ENCODE results near the gene ATP11B.

The ATP11B gene

DNA sequence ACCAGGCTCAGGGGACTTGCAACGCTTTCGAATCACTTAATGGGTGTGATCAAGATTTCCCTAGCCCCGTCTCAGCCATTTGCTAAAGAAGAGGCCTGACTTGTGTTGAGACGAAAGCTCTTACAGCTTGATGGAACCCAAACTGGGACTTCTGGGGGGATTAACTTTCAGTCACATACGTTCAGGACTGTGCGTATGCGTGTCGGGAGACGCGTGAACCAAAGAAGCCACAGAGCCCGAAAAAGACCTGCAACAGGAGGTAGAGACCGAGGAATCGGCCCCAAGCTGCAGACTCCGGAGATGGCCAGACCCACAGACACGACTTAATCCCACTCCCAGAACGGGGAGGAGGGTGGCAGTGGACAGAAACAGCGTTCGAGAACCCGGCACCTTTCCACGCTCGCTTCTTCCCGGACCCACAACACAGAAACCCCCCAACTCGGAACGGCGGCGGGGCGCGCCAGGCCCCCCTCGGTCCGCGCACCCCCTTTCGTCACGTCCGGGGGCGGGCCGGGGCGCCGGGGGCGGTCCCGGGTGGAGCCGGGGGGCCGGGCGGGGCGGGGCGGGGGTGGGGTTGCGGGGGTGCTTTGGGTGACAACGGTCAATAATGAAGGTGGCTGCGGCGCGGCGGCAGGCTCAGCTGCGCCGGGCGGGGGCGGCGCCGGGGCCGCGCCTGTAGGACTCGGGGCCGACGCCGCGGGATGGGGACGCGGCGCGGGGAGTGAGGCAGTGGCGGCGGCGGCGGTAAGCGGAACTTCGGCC lies at the start of gene ATP11B:
TSS of gene ATP11B (plus strand) at position 604 of the 762 bp plus-strand sequence. CDS start 256 bp downstream, outside the sequence.
- ATAC-seq, result peak; percentile 70 to 72

DNA sequence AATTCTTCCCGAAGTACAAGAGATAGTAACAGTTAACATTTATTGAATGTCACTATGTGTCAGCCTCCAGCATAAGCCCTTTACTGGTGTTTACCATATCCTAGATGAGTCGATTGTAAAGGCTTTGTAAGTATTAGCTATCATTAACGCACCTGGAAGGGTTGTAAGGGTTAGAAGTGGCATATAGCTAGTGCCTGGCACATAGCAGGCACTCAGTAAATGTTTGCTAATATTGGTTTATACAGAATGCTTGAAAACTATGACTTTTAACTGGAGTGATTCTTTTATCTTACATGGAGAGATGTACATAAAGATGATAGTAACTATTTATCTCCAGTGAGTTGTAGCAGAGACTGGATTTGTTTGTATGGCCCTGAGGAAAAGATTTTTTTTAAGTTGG lies 46.3 kb upstream of the ATP11B start:
- ATAC-seq, result no peak

DNA sequence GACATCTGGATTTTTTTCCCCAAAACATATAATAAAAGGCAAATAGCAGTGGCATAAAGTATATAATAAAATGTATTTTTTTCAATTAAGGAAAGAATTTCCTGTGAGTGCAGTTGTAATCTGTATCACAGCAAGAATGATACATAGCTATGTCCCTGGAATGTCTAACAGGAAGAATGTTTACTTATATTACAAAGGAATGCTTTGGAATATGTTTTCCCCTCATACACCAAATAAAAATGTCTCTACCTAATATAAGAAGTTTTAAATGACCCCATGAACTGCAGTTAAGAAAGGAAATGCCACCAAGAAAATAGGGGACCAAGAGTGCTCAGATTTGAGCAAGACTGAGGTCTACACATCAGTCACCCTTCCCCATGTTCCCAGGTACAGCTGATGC lies 38.0 kb upstream of the ATP11B start:
- ATAC-seq, result no peak

DNA sequence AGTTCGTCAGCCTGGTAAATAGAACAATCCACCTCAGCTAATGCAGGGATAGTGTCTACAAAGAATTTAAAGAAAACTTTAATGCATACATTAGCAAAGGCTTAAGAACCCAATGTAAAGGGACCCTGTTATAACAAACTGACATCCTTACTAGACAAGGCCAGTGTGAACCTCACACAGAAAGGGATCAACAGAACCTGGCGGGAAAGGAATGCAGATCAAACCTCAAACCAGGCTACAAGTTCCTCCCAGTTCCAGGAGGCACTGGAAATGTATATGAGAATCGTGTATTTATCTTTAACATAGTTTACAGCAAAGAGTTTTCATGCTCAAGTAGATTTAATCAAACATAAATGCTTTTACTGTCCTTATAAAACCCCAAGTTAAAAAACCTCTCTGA lies 37.6 kb upstream of the ATP11B start:
- ATAC-seq, result no peak

DNA sequence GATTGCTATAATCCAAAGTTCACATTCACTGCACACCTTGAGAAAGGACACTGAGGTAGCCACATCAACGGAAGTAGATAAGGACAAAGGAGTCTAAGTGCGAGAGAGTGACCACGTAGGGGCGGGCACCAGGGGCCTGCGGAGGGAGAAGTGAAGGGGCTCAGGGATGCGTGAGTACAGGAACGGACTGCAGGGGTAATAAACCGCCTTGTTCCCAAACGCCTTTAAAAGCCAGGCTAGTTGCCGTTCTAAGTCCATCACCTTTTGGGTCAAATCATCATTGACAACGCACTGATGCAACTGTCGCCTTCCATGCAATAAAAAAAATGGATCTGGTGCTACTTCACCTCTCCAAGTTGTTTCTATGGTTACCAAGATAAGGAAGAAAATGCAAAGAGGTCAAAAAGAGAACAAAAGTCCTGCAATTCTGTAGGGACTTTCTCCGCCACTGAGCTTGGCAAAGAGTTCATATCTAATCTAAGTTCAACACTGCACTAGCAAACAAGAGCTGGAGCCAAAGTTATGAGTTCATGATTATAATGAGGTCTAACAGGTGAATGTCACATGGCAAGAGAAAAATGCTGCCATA lies 32.6 kb upstream of the ATP11B start:
- no peak for ATAC-seq

DNA sequence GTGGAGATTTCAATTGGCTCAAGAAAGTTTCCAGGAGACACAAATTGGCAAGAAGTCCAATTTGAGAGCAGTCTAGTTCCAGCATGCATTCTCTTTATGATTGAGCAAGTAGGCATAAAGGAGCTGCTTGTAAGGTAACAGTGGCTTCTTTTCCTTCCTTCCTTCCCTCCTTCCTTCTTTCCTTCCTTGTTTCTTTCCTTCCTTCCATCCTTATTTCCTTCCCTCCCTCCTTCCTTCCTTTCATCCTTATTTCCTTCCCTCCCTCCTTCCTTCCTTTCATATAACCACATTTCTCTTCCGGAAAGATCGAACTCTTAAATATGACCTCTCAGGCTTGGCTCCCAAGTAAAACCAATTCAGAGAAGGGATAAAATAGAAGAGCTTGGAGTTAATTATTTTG lies 29.4 kb upstream of the ATP11B start:
- no peak for ATAC-seq

DNA sequence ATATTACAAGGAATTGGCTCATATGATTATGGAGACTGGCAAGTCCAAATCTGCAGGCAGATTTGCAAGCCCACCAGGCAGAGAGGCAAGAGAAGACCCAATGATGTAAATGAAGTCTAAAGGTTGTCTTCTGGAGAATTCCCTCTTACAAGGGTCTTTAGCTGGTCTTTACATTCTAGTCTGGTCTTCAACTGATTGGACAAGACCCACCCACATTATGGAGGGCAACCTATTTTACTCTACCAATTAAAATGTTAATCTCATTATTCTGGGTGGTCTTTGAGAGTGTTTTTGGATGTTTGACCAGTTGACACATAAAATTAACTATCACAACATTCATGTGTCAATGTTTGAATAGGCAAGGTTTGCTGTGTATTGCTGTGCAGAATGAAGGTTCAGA lies 28.0 kb upstream of the ATP11B start:
- no peak for ATAC-seq

DNA sequence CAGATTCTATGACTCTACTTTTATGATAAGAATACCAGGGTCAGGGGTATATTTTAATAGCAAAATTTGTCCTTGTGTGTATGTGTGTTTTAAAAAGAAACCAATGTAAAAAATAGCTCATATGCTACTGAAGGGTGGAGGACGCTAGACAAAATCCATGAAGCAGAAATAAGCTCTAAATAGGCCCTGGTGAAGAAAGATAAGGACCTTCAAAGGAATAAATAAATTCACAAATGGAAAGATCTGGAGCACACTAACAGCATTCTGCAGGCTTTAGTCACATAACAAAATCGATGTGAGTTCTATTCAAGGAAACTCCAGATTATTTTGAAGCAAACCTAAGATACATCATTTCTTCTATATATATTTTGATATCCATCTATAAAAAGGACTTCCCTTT lies 27.2 kb upstream of the ATP11B start:
- no peak for ATAC-seq

DNA sequence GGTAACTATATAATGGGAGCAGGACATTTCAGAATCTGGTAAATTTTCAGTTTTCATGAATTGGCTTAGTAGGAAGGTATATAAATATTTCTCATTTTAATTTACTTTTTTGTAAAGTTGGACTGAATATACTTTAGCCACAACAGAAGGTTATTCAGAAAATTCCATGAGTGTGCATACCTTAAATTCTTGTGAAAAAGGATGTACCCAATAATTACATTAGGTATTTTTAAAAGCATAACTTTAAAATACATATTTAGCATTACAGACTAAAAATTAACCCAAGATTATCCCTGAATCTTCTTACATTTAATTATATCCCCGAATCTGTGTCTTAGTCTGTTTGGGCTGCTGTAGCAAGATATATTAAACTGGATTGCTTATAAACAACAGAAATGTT lies 24.9 kb upstream of the ATP11B start:
- no peak for ATAC-seq

DNA sequence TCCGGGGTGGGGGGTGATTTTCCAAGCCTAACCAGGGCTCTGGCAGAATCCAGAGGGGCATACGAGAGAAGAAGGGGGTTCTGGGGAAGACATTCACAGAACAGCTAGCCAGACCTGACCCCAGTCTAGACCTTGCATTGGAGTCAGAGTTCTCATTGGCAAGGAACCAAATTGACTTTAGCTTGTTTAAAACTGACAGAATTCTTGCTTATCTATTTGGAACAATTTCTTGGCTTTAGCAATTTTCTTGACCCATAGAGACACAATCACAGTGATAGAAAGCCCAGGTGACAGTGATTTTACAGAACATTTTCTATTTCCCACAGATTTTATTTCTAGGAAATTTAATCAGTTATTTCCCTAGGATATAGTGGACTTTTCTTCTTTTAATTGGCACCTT lies 23.6 kb upstream of the ATP11B start:
- ATAC-seq, result no peak

DNA sequence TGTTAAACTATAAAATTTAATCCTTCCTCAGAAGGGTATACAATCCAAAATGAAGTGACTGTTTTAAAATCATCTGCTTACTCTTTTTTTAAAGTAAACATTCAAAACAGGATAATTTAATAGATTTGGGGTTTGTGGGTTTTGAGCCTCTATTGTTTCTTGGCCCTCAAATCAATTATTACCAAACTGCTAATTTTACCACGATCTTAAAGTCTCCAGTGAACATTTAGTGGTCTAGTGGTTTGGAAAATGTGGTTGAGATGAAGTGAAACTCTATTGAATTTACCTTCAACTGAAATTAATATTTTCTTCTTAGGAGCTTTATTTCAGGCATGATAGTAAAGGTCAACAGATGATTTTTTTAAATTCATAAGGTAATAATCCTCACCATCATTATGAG lies 11.2 kb upstream of the ATP11B start:
- ATAC-seq, result no peak

DNA sequence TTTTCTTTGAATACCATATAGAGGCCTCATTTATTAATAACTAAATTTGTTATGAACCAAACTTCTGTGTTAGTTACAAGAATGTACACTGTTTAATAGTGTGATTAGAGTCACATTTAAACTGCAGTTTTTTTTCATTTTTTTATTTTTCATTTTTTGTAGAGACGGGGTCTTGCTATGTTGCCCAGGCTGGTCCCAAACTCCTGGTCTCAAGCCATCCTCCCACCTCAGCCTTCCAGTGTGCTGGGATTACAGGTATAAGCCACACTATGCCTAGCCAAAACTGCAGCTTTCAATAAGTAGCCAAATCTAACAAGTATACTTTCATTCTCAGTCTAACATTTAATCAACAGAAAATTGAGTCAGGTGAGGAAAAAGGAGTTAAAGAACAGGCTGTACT lies 10.2 kb upstream of the ATP11B start:
- no peak for ATAC-seq

DNA sequence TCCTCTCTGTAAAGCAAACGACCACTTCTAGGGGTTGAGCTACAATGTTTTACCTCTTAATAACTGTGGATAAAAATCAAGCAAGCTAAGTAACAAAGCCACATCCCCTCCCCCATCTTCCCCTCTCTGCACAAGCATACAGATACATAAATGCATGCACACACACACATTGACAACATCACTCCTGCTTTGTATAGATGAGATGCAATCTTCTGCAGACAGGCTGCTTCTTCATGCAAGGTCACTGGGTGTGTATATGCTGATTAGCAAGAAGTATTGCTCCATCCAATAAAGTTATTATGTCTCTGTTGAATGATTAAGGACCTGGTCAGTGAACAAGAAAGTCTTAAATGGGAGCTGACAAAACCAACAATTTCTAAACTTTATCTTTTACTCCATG lies 8.8 kb upstream of the ATP11B start:
- ATAC-seq, result no peak

DNA sequence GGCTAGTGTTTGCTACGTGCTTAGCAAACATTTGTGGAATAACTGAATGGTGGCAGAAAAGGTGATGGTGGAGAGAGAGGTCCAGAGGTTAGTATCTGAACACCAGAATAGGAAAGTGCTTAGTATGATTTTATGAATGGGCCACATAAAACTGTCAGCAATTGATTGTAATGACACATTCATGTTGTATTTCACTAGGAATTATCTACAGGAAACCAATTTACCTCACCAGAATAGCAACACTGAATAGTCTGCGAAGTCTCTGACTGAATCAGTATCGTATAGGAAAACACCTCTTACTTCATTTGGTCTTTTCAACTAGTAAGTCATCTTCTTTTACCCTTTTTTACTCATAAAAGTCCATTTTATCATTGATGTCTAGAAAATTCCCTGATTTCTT lies 8.2 kb upstream of the ATP11B start:
- ATAC-seq, result no peak

DNA sequence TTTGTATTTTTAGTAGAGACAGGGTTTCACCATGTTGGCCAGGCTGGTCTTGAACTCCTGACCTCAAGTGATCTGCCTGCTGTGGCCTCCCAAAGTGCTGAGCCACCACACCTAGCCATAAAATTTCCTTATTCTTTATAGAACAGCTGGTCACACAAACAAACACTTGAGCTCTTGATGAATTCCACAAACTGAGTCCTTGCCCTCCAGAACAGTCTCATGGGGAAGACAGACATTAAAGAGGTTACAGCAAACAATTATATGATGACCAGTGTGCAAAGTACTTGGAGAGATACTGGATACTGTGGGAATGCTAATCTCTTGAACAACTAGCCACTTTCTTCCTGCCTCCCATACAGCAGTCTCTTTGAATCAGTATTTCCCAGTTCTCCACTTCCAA lies 7.5 kb upstream of the ATP11B start:
- no peak for ATAC-seq

DNA sequence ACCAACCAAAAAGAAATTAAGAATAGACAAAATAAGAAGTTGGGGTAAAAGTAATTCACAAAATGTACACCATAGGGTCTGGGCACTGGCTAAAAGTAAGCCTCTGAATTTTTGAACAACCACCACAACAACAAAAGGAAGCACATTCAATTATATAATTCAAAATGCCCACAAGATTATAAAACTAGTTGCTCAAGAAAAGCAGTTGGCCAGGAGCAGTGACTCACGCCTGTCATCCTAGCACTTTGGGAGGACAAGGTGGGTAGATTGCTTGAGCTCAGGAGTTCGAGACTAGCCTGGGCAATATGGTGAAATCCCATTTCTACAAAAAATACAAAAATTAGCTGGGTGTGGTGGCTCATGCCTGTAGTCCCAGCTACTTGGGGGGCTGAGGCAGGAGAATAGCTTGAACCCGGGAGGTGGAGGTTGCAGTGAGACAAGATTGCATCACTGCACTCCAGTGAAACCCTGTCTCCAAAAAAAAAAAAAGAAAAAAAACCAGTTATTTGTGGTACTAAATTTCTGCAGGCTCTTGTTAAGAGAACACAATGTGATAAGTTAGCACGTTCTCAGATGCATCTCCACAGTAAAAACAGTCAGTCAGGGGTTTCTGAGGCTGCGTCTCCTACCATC lies 6.6 kb upstream of the ATP11B start:
- no peak for ATAC-seq

DNA sequence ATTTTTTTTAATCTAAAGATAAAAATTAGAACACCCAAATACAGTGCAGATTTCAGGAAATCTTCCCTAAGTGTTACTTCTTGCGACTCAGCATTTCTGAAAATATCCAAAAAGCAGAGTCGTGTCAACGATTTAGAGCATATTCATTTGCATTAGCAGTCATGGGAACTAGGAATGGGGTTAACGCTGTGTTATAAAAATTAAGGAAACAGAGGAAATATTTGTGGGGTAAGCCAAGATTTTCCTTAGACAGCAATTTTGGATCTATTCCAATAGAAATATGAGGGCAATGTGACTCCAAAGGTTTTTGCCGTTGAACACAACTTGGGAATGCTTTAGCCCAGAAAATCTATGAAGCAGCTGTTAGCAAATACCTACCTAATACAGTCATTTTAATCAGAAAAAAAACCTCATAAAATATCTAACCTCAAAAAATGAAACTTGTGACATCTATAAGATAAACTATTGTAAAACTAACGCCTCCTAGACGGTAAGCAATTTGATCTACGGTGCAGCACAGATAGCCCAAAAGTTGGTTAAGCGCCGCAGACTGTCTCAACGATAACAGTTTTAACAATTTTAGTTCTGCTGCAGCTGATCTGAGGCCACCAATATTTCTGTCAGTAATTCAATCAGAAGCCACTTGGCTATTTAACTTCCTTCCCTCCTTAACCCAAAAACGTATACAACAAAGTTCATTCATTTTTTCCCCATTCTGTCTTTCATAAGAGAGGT lies 5.8 kb upstream of the ATP11B start:
- no peak for ATAC-seq

DNA sequence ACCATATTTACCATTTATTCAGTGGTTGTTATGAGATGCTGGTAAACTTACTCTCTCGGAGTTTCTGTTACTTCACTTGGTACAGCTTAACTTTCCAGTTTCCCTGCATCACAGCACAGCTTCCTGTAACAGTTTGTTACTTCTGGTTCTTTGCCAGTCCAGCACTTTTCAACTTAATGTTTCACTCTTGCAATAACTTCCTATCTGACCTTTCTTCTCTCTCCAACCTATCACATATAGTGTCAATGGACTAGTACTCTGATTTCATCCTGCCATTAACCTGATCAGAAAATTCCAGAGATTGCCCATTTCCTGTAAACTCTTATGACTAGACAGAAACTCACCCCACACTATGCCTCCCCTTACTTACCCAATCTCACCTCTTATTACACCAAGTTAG lies 3.9 kb upstream of the ATP11B start:
- no peak for ATAC-seq

DNA sequence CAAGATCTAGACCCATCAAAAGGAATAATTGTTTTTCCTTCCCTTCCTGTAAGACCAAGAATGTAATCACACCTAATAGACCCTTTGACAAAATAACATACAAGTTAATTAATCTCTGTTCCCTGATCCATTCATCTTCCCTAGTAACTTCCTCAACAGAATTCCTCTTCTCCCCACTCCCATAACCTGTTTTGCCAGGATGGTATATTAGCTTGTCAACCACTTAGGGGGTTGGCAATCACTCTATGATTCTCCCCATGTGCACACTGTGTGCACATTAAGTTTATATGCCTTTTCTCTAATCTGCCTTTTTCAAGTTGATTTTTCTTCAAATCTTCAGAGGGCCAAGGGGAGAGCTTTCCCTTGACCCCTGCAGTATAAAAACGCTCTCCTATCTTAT lies 2.7 kb upstream of the ATP11B start:
- no peak for ATAC-seq

DNA sequence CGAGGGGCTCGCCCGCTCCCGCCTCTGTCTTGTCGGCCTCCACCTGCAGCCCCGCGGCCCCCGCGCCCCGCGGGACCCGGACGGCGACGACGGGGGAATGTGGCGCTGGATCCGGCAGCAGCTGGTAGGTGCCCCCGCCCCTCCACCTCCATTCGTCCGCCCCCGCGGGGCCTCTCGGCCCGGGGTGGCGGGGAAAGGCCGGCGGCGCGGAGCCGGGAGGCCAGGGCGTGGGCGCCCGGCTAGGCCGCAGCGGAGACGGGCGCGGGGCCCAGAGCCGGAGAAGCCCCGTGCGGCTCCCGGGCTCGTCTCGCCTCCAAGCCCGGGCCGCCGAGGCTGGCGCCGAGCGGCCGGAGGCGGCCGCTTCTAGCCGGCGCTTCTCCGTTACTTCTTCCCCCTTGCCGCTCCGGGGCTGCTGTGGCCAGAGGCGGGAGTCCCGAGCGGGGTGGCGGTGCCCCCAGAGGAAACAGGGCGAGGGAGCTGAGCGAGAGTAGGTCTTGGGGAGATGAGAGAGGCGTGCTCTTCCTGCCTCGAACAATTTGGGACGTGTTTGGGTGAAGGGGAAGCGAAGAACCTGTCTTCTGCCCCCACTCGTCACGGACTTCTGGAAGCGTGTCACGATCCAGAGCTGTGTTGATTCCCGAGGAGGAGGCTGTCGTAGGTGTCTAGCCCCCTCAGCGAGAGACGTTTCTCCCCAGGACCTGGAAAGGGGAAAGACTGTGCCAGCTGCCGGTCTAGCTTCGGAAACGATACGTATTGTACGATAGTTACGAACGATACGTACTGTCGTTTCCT lies 555 bp downstream of the ATP11B start:
- ATAC-seq, result peak; percentile 43 to 46

DNA sequence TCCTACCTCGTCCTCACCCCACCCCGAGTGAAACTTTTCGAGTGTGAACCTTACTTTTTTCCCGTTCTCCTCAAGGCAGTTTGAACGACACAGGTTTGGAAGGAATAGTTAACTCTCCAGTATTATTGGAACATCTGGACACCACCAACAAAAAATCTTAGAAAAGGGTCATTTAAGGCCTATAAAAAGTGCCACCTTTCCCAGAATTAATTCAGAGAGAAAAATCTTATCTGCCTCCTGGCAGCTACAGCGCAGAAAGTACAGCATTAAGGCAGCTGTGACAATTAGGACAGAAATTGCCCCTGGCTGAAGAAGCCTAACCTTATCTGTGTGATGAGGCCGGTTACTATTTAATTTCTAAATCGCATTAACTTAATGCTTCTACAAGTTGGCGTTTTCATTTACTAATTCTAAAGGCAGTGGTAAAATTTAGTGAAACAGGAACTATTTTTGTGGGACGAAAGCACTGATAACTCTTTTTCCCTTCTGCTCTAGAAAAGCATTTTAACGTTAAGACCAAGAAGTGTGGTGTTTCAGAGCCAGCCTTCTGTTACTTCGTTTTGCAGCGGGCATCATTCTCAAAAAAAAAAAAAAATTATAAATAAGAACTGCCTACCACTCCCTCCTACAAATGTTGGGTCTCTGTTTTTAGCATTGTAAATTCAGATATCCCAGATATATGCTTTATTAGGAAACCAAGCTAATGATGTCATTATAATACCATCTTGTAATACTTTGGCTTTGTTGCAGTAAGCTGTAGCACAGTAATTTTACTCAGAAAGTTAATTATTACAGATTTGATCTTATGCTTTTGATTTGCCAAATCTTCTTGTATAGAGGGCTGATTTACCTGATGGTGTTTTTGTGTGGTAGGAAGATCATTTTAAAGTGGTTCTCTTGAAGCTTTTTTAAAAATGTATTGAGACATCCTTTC lies 1.4 kb downstream of the ATP11B start:
- no peak for ATAC-seq

DNA sequence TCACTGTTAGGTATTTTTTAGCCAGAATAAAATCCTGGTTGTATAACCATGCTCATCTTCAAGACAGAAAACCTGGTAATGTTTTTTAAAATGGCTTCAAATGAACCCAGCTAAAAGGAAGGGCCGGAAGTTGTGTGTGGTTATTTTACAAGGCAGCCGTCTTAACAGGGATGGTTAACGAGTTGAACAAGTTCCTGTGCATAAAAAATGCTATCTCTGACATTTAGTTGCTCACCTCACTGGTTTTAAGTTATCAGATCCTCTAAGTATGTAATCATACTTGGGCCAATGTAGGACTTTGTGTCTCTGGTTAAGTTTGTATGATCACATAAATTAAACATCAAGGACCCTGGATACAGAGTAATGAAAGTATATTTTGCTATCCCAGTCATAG lies 2.1 kb downstream of the ATP11B start:
- peak in 1 of 2 donors; percentile 21 for ATAC-seq
